Trophoblast cell (in vitro differentiated cells and primary cell): Measurements from ENCODE around the gene WFS1.

Experiments
- DNase-seq, 2 donors: peaks; one replicate each; pipeline ENCODE4 v3.0.0-alpha.2; 2016
- H2AFZ ChIP-seq: 2 replicates; pipeline ENCODE4 v1.6.1; 2013; ENCODE audit warnings: low read length, moderate library complexity, mild to moderate bottlenecking; ENCODE audit not compliant: insufficient read depth, poor library complexity
- H2AK5ac ChIP-seq: 2 replicates; pipeline ENCODE4 v1.6.1; 2013; ENCODE audit warnings: mild to moderate bottlenecking, low read length
- H2BK120ac ChIP-seq: 2 replicates; pipeline ENCODE4 v1.6.1; 2013; ENCODE audit warnings: low read length, mild to moderate bottlenecking, moderate library complexity; ENCODE audit not compliant: insufficient read depth, poor library complexity
- H2BK12ac ChIP-seq: 2 replicates; pipeline ENCODE4 v1.6.1; 2013; ENCODE audit warnings: mild to moderate bottlenecking, low read length, moderate library complexity
- H2BK5ac ChIP-seq: 2 replicates; pipeline ENCODE4 v1.6.1; 2013; ENCODE audit warnings: low read length, low read depth, moderate library complexity, mild to moderate bottlenecking; ENCODE audit not compliant: poor library complexity
- H3K14ac ChIP-seq: 2 replicates; pipeline ENCODE4 v1.6.1; 2013; ENCODE audit warnings: mild to moderate bottlenecking, low read length
- H3K18ac ChIP-seq: 2 replicates; pipeline ENCODE4 v1.6.1; 2013; ENCODE audit warnings: mild to moderate bottlenecking, low read length
- H3K23ac ChIP-seq: 2 replicates; pipeline ENCODE4 v1.6.1; 2013; ENCODE audit warnings: low read length
- H3K27ac ChIP-seq: 2 replicates; pipeline ENCODE4 v1.5.1; 2013; ENCODE audit warnings: low read depth, mild to moderate bottlenecking, inconsistent platforms, low read length, moderate library complexity
- H3K27me3 ChIP-seq: 2 replicates; pipeline ENCODE4 v1.6.1; 2013; ENCODE audit warnings: inconsistent platforms, mild to moderate bottlenecking, low read length, moderate library complexity; ENCODE audit not compliant: insufficient read depth
- H3K36me3 ChIP-seq, 2 experiments: 1 replicate in 1 of 2; 2 replicates in 1 of 2; pipeline ENCODE4 v1.6.1; 2013; ENCODE audit warnings: low read length in 2 of 2, mild to moderate bottlenecking in 2 of 2, moderate library complexity in 1 of 2; ENCODE audit not compliant: insufficient read depth in 2 of 2, control insufficient read depth in 1 of 2
- H3K4ac ChIP-seq: 2 replicates; pipeline ENCODE4 v1.6.1; 2013; ENCODE audit warnings: low read depth, mild to moderate bottlenecking, low read length, moderate library complexity
- H3K4me1 ChIP-seq, 2 experiments: 1 replicate in 1 of 2; 2 replicates in 1 of 2; pipeline ENCODE4 v1.6.1; 2013; ENCODE audit warnings: low read length in 2 of 2, mild to moderate bottlenecking in 2 of 2, moderate library complexity in 1 of 2; ENCODE audit not compliant: insufficient read depth in 2 of 2, control insufficient read depth in 1 of 2
- H3K4me2 ChIP-seq: 2 replicates; pipeline ENCODE4 v1.6.1; 2013; ENCODE audit warnings: inconsistent platforms, mild to moderate bottlenecking, low read length, moderate library complexity
- H3K4me3 ChIP-seq: 2 replicates; pipeline ENCODE4 v1.5.1; 2013; ENCODE audit warnings: mild to moderate bottlenecking, low read depth, low read length, inconsistent platforms
- H3K79me1 ChIP-seq: one replicate; pipeline ENCODE4 v1.6.1; 2013; ENCODE audit warnings: low read length
- H3K79me2 ChIP-seq: 2 replicates; pipeline ENCODE4 v1.6.1; 2013; ENCODE audit warnings: low read length, mild to moderate bottlenecking; ENCODE audit not compliant: control insufficient read depth, insufficient read depth, poor library complexity
- H3K9ac ChIP-seq: 2 replicates; pipeline ENCODE4 v1.6.1; 2013; ENCODE audit warnings: mild to moderate bottlenecking, low read length
- H3K9me3 ChIP-seq: 2 replicates; pipeline ENCODE4 v1.6.1; 2013; ENCODE audit warnings: low read depth, mild to moderate bottlenecking, control low read depth, inconsistent platforms, low read length; ENCODE audit not compliant: insufficient read depth
- H4K12ac ChIP-seq: 2 replicates; pipeline ENCODE4 v1.6.1; 2013; ENCODE audit warnings: low read depth, mild to moderate bottlenecking, low read length, moderate library complexity
- H4K8ac ChIP-seq: 2 replicates; pipeline ENCODE4 v1.6.1; 2013; ENCODE audit warnings: low read depth, mild to moderate bottlenecking, low read length, moderate library complexity
- H4K91ac ChIP-seq: one replicate; pipeline ENCODE4 v1.6.1; 2013; ENCODE audit warnings: low read depth, mild to moderate bottlenecking, low read length, moderate library complexity
- WGBS: extraction: QIAGEN DNeasy Blood & Tissue Kit; methylation state at CpG from one replicate; pipeline ENCODE4 v1.1.7; 2013; ENCODE audit warnings: missing lambda C conversion rate; ENCODE audit not compliant: insufficient read length, insufficient coverage; ENCODE audit errors: extremely low coverage; 5-methylcytosine and 5-hydroxymethylcytosine counted together

The WFS1 gene

DNA sequence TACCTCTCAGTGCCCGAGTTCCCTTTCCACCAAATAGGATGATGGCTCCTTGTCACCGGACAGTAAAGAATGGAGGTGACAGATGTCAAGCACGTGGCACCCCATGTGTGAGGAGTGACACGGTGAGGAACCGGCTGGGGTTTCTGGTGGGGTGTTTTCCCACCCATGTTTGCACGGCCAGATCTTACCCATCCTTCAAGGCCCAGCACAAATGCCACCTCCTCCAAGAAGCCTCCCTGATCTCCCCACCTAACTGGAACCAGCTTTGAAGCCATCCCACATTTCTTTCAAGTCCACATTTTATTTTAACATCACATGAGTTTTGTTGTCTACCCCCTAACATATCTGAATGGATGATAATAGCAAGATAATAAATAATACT, 63.0 kb downstream of the WFS1 start:
- DNase-seq, result no peak
- Histone ChIP-seq H3K18ac (no peak overlapping the region), H2BK12ac (no peak overlapping the region), H3K27ac (no peak overlapping the region), H2BK120ac (no peak overlapping the region), H3K79me1 (no peaks in the 10 kb centered on the region), H2AK5ac (no peak overlapping the region), H3K4me1 (no peaks in the 10 kb centered on the region), H3K79me2 (no peaks in the 10 kb centered on the region), H4K8ac (no peak overlapping the region), H3K4ac (no peak overlapping the region), H3K4me3 (no peak overlapping the region), H3K23ac (no peak overlapping the region), H3K14ac (no peak overlapping the region), H4K91ac (no peak overlapping the region), H2AFZ (no peak overlapping the region), H2BK5ac (no peak overlapping the region), H3K9ac (no peak overlapping the region), H4K12ac (no peak overlapping the region), H3K4me2 (no peak overlapping the region), H3K9me3 (peaks cover 3% of the 10 kb centered on the region), H3K27me3 (no peaks in the 10 kb centered on the region), H3K36me3 (no peaks in the 10 kb centered on the region)
- whole genome bisulfite sequencing, result no CpG with 5 or more reads among the region's 6 CpGs

DNA sequence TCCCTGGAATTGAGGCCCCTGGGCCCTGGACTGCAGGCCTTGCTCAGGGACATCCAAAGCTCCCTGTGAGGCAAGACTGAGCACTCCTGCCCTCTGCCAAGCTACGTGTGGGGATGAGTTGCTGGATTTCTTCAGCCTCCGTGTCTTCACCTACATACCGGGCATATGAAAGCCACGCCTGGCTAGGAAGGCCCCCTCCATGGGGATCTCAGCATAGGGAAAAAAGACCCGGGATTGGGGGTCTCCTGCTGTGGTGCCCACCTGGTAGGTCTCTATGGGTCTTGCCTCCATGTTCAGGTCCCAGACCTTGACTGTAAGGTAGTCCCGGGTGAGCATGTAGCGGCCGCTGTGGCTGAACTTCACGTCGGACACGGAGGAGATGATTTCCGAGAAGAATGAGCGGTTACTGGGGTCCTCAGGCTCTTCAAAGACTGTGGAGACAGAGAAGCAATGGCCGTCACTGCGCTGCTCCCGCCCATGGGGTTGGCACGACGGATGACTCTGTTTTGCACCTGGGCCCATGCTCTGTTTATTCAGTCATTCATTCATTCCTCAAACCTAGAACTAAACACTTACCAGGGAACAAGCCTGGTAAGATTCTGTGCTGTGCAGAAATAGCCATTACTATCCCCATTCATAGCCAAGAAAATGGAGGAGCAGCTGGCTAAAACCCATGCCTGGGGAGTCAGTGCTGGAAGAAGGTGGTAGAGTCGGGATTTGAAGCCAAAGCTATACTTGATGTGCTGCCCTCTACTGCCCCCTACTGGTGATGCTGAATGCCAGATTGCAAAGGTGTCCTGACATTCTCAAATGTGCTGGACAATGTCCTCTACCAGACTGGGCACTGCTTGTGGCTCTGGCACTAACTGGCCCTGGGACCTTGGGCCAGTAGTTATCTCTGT, 63.9 kb downstream of the WFS1 start:
- no peak overlapping the region for H3K14ac ChIP-seq
- H2BK12ac ChIP-seq, result no peak overlapping the region
- no peak overlapping the region for H3K4me3 ChIP-seq
- H2BK5ac ChIP-seq, result no peak overlapping the region
- WGBS, result no CpG with 5 or more reads among the region's 19 CpGs
- no peak for DNase-seq
- H4K91ac ChIP-seq, result no peak overlapping the region
- no peak overlapping the region for H2AFZ ChIP-seq
- H3K4me2 ChIP-seq, result no peak overlapping the region
- H3K9ac ChIP-seq, result no peak overlapping the region
- H3K23ac ChIP-seq, result no peak overlapping the region
- no peak overlapping the region for H3K4ac ChIP-seq
- H2AK5ac ChIP-seq, result no peak overlapping the region
- H2BK120ac ChIP-seq, result no peak overlapping the region
- no peak overlapping the region for H4K8ac ChIP-seq
- peaks cover 3% of the 10 kb centered on the region for H3K9me3 ChIP-seq
- no peak overlapping the region for H4K12ac ChIP-seq
- no peaks in the 10 kb centered on the region for H3K4me1 ChIP-seq
- H3K79me1 ChIP-seq, result no peaks in the 10 kb centered on the region
- H3K27me3 ChIP-seq, result no peaks in the 10 kb centered on the region
- no peaks in the 10 kb centered on the region for H3K36me3 ChIP-seq
- H3K18ac ChIP-seq, result no peak overlapping the region
- H3K79me2 ChIP-seq, result no peaks in the 10 kb centered on the region
- no peak overlapping the region for H3K27ac ChIP-seq

DNA sequence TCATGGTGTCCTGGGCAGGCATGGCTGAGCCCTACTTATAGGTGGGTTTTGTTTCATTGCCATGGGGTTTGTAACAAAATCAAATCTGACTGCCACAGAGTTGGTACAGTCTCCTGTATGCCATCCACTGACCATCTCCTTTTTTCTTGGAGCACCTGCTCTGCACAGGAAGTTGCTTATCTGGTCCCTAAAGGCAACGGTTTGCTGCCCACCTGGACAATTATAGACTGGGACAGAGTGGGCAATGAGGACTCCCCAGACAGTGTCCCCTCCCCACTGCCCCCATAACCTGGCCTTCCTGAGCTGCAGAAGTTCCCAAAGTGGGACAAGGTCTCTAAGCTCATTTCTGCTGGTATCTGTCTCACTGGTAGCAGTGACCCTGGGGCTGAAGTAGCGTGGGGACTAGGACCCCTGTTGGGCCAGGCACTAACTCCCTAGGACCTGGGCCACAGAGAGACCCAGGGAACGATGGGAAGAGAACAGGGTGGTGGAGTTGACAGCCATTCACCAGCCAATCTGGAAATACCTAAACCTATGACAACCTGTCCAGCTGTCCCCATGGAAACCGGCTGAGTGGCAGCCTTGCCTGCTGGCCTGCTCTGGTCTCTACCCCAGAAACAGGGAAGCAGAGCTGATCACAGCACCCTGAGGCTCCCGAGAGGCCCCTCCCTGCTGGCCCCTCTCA, 64.7 kb downstream of the WFS1 start:
- H3K27me3 ChIP-seq, result no peaks in the 10 kb centered on the region
- no peaks in the 10 kb centered on the region for H3K36me3 ChIP-seq
- H3K4ac ChIP-seq, result no peak overlapping the region
- no peak overlapping the region for H3K27ac ChIP-seq
- no peak overlapping the region for H2BK5ac ChIP-seq
- H3K18ac ChIP-seq, result no peak overlapping the region
- no peak overlapping the region for H2BK120ac ChIP-seq
- H3K79me1 ChIP-seq, result no peaks in the 10 kb centered on the region
- no peak overlapping the region for H4K8ac ChIP-seq
- no peak overlapping the region for H2AFZ ChIP-seq
- no peaks in the 10 kb centered on the region for H3K79me2 ChIP-seq
- H2BK12ac ChIP-seq, result no peak overlapping the region
- H4K12ac ChIP-seq, result no peak overlapping the region
- no peak overlapping the region for H3K14ac ChIP-seq
- H3K9ac ChIP-seq, result no peak overlapping the region
- no peak overlapping the region for H3K4me2 ChIP-seq
- no peaks in the 10 kb centered on the region for H3K4me1 ChIP-seq
- H3K4me3 ChIP-seq, result no peak overlapping the region
- no peak overlapping the region for H4K91ac ChIP-seq
- peaks cover 3% of the 10 kb centered on the region for H3K9me3 ChIP-seq
- WGBS, result no CpG with 5 or more reads among the region's 5 CpGs
- H3K23ac ChIP-seq, result no peak overlapping the region
- DNase-seq, result no peak
- no peak overlapping the region for H2AK5ac ChIP-seq

DNA sequence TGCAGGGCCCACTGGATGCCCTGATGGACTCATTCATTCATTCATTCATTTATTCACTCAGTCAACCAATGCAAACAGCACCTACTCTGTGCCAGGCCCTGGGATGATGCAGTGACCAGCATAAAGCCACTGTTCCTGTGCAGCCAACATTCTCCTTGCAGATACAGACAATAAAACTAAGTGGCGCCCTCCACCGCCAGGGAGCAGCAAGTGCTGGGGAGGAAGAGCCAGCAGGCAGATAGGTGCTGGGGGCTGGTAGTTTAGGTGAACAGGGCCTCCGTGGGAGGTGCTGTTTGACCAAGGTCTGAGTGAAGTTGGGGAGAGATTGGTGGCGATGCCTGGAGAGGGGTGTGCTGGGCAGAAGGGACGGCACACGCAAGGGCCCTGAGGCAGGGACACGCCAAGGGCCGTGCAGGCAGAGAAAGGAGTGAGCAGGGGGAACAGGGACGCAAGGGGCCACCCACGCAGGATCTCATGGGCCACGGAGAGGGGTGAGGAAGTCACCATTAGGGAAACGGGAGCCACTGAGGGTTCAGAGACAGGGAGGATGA, 65.5 kb downstream of the WFS1 start:
- Histone ChIP-seq H2AFZ (no peak overlapping the region), H3K4me2 (no peak overlapping the region), H3K14ac (no peak overlapping the region), H3K27ac (no peak overlapping the region), H3K36me3 (no peaks in the 10 kb centered on the region), H2AK5ac (no peak overlapping the region), H2BK5ac (no peak overlapping the region), H3K79me1 (no peaks in the 10 kb centered on the region), H3K4ac (no peak overlapping the region), H4K91ac (no peak overlapping the region), H2BK120ac (no peak overlapping the region), H3K9me3 (peaks cover 3% of the 10 kb centered on the region), H4K12ac (no peak overlapping the region), H3K27me3 (no peaks in the 10 kb centered on the region), H3K9ac (no peak overlapping the region), H3K23ac (no peak overlapping the region), H3K4me1 (no peaks in the 10 kb centered on the region), H4K8ac (no peak overlapping the region), H2BK12ac (no peak overlapping the region), H3K79me2 (no peaks in the 10 kb centered on the region), H3K18ac (no peak overlapping the region), H3K4me3 (no peak overlapping the region)
- no CpG with 5 or more reads among the region's 12 CpGs for WGBS
- no peak for DNase-seq
